Activated CD8-positive, alpha-beta T cell treated with anti-CD3 and anti-CD28 coated beads for 36 hours (primary cell): ENCODE data around the gene TRAF2. TPM values are rescaled to one million over a fixed set of nuclear protein-coding genes. Genes with fewer than 3 reads are reported as not detected.
A peak's percentile ranks its signal among the peaks of the same experiment; 100 is the strongest.
"Not testable (repeated sequence)": the region's sequence is repeated elsewhere in the genome, so short reads cannot be mapped to it uniquely, and the experiment has no call there.

ENCODE experiments used
- ATAC-seq: fragments of 200-7000 bp; cut with Tn5 transposase; one replicate; pipeline ENCODE4 v1.10.0; 2021; ENCODE audit warnings: mild to moderate bottlenecking, moderate library complexity
- CTCF ChIA-PET: fragments of 350-600 bp; sonication (Branson Sonifier 250); formaldehyde crosslinking; loops from one replicate; lab custom pipeline; 2021; ENCODE audit warnings: antibody characterized with exemption; lab: Charles Lee
- POLR2A ChIA-PET: fragments of 350-600 bp; sonication (Branson Sonifier 250); formaldehyde crosslinking; loops from one replicate; lab custom pipeline; 2021; ENCODE audit warnings: antibody characterized with exemption; lab: Charles Lee
- DNase-seq: peaks from one replicate; pipeline ENCODE4 v3.0.0-alpha.2; 2020
- H3K27ac Mint-ChIP-seq: one replicate; pipeline ENCODE4 v1.8.0; 2021; ENCODE audit warnings: mild to moderate bottlenecking, mixed read lengths
- H3K27me3 Mint-ChIP-seq: one replicate; pipeline ENCODE4 v1.8.0; 2021; ENCODE audit warnings: mixed read lengths
- H3K36me3 Mint-ChIP-seq: one replicate; pipeline ENCODE4 v1.8.0; 2021; ENCODE audit warnings: low read depth, mixed read lengths
- H3K4me1 Mint-ChIP-seq: one replicate; pipeline ENCODE4 v1.8.0; 2021; ENCODE audit warnings: low read depth, mixed read lengths
- H3K4me3 Mint-ChIP-seq: one replicate; pipeline ENCODE4 v1.8.0; 2021; ENCODE audit warnings: mild to moderate bottlenecking, moderate library complexity, mixed read lengths
- H3K9me3 Mint-ChIP-seq: one replicate; pipeline ENCODE4 v1.8.0; 2021; ENCODE audit warnings: mixed read lengths
- CTCF ChIP-seq: fragments of 200-600 bp; IDR thresholded peaks from one replicate; pipeline ENCODE4 v1.8.0; 2022; ENCODE audit warnings: antibody characterized with exemption, mild to moderate bottlenecking
- intact Hi-C: fragments of 100-400 bp; cut with micrococcal nuclease; formaldehyde crosslinking; loops from one replicate; pipeline ENCODE4 v1.10.0; 2022
- total RNA-seq, 2 experiments: library from RNA; stranded (reverse); gene quantifications; one replicate each; pipeline ENCODE4 v1.2.3, GENCODE V29; 2021

Gene TRAF2
- 10 to 100 TPM; 34.8 to 40.5 TPM for total RNA-seq

DNA sequence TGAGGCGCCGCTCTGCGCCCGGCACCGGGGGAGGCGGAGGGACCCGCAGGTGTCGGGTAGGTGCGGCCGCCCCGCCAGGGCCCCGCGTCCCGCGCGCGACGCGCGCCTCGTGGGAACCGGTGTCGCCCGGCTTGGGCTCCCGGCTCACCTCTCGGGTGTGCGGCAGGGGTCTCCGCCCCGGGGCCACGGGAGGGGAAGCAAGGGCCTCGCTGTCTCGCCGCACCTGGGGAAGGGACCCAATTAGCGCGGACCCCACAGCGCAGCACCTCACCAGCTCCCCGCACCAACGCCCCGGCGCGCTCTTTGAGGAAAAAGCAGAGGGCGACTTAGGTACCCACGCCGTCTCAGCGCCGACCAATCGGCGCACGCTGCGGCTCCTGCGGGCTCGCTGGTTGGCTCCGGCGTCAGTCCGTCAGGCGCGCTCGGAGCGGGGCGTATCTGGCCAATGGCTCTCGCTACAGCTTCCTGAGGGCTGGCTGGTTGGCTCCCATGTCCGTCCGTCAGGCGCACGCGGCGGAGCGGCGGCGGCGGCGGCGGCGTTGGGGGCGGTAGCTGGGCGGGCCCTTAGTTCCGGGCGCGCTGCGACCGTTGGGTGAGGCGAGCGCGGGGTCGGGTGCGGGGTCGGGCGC lies at the start of gene TRAF2:
TRAF2 (plus strand) TSS at position 567 of the 629 bp plus-strand sequence. CDS start 12,225 bp downstream, outside the sequence.
- DNase-seq (peak; percentile 98), ATAC-seq (peak; percentile 88)
- no peak for TF ChIP-seq CTCF
- POLR2A ChIA-PET: interaction anchor here (0.5 to 6.6 kb wide), 9 partner anchors 11 to 148 kb away, joined by 3 to 49 read pairs (median 3); partner anchors contain the start of genes EDF1, PAXX and RABL6
- intact Hi-C loops: no loop called here
- no peaks in the 10 kb centered on the region for H3K27me3 Mint-ChIP-seq
- peaks cover 57% of the 10 kb centered on the region for H3K4me1 Mint-ChIP-seq
- no peaks in the 10 kb centered on the region for H3K9me3 Mint-ChIP-seq
- H3K36me3 Mint-ChIP-seq: peaks cover 26% of the 10 kb centered on the region
- H3K27ac Mint-ChIP-seq: peak within 1 kb of the TSS; percentile 84
- H3K4me3 Mint-ChIP-seq: peak within 1 kb of the TSS; percentile 89
- CTCF ChIA-PET: interaction anchor here (0.6 to 1.3 kb wide), 4 partner anchors 43 to 143 kb away, joined by 3 to 6 read pairs (median 3); partner anchors contain the start of genes AJM1, C8G and FBXW5

DNA sequence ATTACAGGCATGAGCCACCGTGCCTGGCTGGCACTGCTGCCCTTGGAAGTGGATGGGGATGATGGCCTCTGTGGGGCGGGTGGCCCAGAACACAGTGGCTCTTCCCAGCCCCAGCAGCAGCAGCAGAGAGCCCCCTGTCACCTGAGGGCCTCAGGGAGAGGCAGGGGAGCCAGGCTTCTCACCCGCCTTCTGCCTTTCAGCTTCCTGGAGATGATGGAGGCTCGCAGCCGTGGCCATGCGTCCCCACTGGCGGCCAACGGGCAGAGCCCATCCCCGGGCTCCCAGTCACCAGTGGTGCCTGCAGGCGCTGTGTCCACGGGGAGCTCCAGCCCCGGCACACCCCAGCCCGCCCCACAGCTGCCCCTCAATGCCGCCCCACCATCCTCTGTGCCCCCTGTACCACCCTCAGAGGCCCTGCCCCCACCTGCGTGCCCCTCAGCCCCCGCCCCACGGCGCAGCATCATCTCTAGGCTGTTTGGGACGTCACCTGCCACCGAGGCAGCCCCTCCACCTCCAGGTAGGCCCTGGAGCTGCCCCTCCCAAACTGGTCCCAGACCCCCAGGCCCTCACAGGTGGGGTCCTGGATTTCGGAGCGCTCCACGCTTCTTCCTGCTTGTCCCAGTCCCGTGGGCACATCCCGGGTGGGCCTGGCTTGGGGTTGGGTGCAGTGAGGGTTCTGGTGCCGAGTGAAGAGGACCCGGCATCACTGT lies 49.0 kb upstream of the TRAF2 start:
- H3K27ac Mint-ChIP-seq: no peak overlapping the region
- peaks cover 2% of the 10 kb centered on the region for H3K36me3 Mint-ChIP-seq
- DNase-seq: no peak
- ATAC-seq: no peak
- no peak overlapping the region for H3K4me3 Mint-ChIP-seq
- ChIA-PET CTCF (no interaction called here), POLR2A (no interaction called here)
- intact Hi-C loops: no loop called here
- peaks cover 5% of the 10 kb centered on the region for H3K4me1 Mint-ChIP-seq
- H3K27me3 Mint-ChIP-seq: no peaks in the 10 kb centered on the region
- no peaks in the 10 kb centered on the region for H3K9me3 Mint-ChIP-seq
- TF ChIP-seq CTCF: no peak

DNA sequence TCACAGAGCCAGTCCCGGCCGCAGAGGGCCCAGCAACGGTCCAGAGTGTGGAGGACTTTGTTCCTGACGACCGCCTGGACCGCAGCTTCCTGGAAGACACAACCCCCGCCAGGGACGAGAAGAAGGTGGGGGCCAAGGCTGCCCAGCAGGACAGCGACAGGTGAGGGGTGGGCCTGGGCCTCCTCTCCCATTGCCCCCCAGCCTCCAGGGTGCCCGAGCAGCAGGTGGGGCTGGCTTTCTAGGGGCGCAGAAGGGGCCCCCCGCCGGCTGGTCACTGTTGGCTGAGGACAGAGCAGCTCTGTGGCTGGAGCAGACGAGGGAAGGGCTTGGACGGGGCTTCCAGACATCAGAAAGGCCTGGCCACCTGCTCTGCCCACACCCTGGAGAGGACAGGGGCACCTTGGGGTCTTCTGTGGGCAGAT lies 48.4 kb upstream of the TRAF2 start:
- H3K4me1 Mint-ChIP-seq, H3K27me3 Mint-ChIP-seq, ATAC-seq, H3K27ac Mint-ChIP-seq, DNase-seq, CTCF ChIA-PET, H3K9me3 Mint-ChIP-seq, H3K4me3 Mint-ChIP-seq, intact Hi-C loops, H3K36me3 Mint-ChIP-seq: not testable (repeated sequence)
- POLR2A ChIA-PET: interaction anchor here (1.1 to 1.6 kb wide), 2 partner anchors 15 to 51 kb away, joined by 3 read pairs; no protein-coding TSS in a partner anchor

DNA sequence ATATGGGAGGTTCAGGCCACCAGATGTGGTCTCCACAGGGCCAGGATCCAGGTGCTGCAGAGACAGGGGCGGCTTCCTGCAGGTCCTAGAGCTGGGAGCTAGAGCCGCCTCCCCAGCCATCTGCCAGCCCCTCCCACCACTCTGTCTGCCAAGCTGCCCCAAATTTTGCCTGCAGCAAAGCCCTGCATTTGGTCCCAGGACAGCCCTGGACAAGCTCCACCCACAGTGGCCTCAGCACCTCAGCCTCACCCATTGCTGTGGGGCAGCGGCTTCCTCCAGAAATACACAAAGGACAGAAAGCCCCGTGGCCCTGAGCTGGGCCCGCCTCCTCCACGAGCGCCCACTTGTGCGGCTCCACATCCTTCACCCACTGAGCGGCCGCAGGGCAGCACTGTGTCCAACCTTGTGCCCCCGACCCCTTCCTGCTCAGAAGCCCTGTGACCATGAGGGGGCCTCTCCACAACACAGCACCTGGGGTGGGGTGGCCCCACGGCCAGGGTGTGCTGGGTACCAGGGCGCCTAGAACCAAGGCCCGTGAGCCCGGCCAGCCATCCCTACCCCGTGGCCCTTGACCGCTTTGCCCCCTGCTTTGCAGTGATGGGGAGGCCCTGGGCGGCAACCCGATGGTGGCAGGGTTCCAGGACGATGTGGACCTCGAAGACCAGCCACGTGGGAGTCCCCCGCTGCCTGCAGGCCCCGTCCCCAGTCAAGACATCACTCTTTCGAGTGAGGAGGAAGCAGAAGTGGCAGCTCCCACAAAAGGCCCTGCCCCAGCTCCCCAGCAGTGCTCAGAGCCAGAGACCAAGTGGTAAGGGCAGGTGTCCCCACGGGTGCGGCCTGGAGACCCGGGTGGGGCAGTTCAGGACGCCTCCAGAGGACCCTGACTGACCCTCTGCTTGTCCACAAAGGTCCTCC lies 47.7 kb upstream of the TRAF2 start:
- Mint-ChIP-seq H3K4me3 (no peak overlapping the region), H3K27me3 (no peaks in the 10 kb centered on the region), H3K4me1 (peaks cover 10% of the 10 kb centered on the region), H3K36me3 (peaks cover 2% of the 10 kb centered on the region), H3K9me3 (no peaks in the 10 kb centered on the region), H3K27ac (no peak overlapping the region)
- TF ChIP-seq CTCF: no peak
- ATAC-seq (no peak), DNase-seq (no peak)
- POLR2A ChIA-PET: interaction anchor here (1.1 to 1.6 kb wide), 2 partner anchors 16 to 51 kb away, joined by 3 read pairs; no protein-coding TSS in a partner anchor
- CTCF ChIA-PET: no interaction called here
- intact Hi-C loops: no loop called here
